Testis (tissue), 3 donors: ENCODE results near the gene CARD9. TPM values are rescaled to one million over a fixed set of nuclear protein-coding genes. Genes with fewer than 3 reads are reported as not detected.

Experiments used
- DNase-seq: peaks from one replicate; pipeline ENCODE4 v3.0.0-alpha.2; 2019
- H3K27ac ChIP-seq, 2 donors: fragments of 200-600 bp; sonication (generic); one replicate each; pipeline ENCODE4 v1.5.1; 2019
- H3K27me3 ChIP-seq: fragments of 200-600 bp; sonication (generic); one replicate; pipeline ENCODE4 v1.5.1; 2019
- H3K36me3 ChIP-seq: fragments of 200-600 bp; sonication (generic); one replicate; pipeline ENCODE4 v1.5.1; 2017; ENCODE audit warnings: low read depth; ENCODE audit errors: missing control alignments
- H3K4me1 ChIP-seq: fragments of 200-600 bp; sonication (generic); one replicate; pipeline ENCODE4 v1.5.1; 2019
- H3K4me3 ChIP-seq, 2 donors: fragments of 200-600 bp; sonication (generic); one replicate each; pipeline ENCODE4 v1.5.1; 2017 to 2019
- H3K9me3 ChIP-seq: fragments of 200-600 bp; sonication (generic); one replicate; pipeline ENCODE4 v1.5.1; 2017
- POLR2A ChIP-seq: fragments of 450-650 bp; IDR thresholded peaks from one replicate; pipeline ENCODE4 v1.6.1; 2017; ENCODE audit warnings: antibody characterized with exemption, mild to moderate bottlenecking, moderate library complexity
- WGBS, 2 donors: methylation state at CpG; one replicate each; pipeline ENCODE4 v1.1.5; 2018; 5-methylcytosine and 5-hydroxymethylcytosine counted together
- intact Hi-C: fragments of 100-400 bp; cut with DNase I; formaldehyde crosslinking; loops from one replicate; pipeline ENCODE4 v1.15.1; 2023; ENCODE audit warnings: low total_unique reads
- polyA plus RNA-seq: library from polyadenylated mRNA; stranded (reverse); fragments of 350-450 nt; fragmentation: Illumina TruSeq; extraction: RNeasy Lipid Tissue Mini Kit (QIAGEN cat#74804); gene quantifications from one replicate; pipeline ENCODE4 v1.2.3, GENCODE V29; 2014; ENCODE audit warnings: low read depth, low replicate concordance; ENCODE audit not compliant: insufficient read depth
- total RNA-seq, 2 donors: library from RNA; depleted of rRNA; stranded (reverse); fragments of >200 nt; gene quantifications; one replicate each; pipeline ENCODE4 v1.2.3, GENCODE V29; 2016
- TF ChIP-seq, protein P1 (sequence below), 3 experiments: fragments of 450-650 bp in 2 of 3; fragments of 200-600 bp in 1 of 3; sonication (generic) in 1 of 3; IDR thresholded peaks; one replicate each; pipeline ENCODE4 v1.5.1; 2016 to 2019; ENCODE audit warnings: antibody characterized with exemption in 3 of 3, mild to moderate bottlenecking in 2 of 3, moderate library complexity in 1 of 3

CARD9 gene
- total and polyA plus RNA-seq, 3 donors from 2014 or later = 1.8 to 3.7 (median 3.5) TPM

DNA sequence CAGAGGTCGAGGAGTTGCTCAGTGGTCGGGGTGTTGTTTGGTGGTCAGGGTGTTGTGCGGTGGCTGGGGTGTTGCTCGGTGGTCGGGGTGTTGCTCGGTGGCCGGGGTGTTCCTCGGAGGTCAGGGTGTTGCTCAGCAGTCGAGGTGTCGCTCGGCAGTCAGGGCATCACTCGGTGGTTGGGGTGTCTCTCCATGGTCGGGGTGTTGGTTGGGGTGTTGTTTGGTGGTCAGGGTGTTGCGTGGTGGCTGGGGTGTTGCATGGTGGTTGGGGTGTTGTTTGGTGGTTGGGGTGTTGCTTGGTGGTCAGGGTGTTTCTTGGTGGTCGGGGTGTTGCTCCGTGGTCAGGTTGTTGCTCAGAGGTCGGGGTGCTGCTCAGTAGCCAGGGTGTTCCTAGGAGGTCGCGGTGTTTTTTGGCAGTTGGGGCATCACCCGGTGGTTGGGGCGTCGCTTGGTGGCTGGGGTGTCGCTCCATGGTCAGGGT, 57.2 kb downstream of the CARD9 start:
- Histone ChIP-seq H3K9me3 (no peaks in the 10 kb centered on the region), H3K36me3 (no peaks in the 10 kb centered on the region), H3K27ac (no peak overlapping the region), H3K27me3 (no peaks in the 10 kb centered on the region), H3K4me1 (no peaks in the 10 kb centered on the region), H3K4me3 (no peak overlapping the region)
- 93 to 95% methylated on average over 12 to 23 of the region's 23 CpGs for WGBS, 2 donors
- no peak for DNase-seq
- intact Hi-C loops = no loop called here
- TF ChIP-seq, protein P1, sequence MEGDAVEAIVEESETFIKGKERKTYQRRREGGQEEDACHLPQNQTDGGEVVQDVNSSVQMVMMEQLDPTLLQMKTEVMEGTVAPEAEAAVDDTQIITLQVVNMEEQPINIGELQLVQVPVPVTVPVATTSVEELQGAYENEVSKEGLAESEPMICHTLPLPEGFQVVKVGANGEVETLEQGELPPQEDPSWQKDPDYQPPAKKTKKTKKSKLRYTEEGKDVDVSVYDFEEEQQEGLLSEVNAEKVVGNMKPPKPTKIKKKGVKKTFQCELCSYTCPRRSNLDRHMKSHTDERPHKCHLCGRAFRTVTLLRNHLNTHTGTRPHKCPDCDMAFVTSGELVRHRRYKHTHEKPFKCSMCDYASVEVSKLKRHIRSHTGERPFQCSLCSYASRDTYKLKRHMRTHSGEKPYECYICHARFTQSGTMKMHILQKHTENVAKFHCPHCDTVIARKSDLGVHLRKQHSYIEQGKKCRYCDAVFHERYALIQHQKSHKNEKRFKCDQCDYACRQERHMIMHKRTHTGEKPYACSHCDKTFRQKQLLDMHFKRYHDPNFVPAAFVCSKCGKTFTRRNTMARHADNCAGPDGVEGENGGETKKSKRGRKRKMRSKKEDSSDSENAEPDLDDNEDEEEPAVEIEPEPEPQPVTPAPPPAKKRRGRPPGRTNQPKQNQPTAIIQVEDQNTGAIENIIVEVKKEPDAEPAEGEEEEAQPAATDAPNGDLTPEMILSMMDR (IDR thresholded peaks at IDR 0.05) = no peak
- TF ChIP-seq POLR2A = no peak

DNA sequence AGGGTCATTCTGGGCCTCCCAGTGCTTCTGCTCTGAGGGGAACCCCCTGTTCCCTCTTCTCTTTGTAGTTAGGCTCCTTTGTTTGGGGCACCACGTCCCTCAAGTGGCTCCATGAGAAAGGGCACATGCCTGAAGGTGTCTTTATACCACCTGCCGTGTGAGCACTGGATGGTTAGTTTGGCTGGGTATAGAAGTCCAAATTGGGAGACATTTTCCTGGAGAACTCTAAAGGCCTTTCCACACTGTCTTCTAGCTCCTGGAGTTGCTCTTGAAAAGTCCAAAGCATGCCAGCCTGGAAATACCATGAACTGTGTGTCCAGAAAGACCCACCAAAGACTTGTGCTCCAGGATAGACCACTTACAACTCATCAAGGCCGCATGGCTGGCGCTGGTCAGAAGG, 58.5 kb downstream of the CARD9 start:
- DNase-seq = no peak
- H3K4me1 ChIP-seq = no peaks in the 10 kb centered on the region
- no peak overlapping the region for H3K27ac ChIP-seq
- H3K36me3 ChIP-seq = no peaks in the 10 kb centered on the region
- TF ChIP-seq, protein P1 (IDR thresholded peaks at IDR 0.05) = no peak
- TF ChIP-seq POLR2A = no peak
- intact Hi-C loops = no loop called here
- H3K27me3 ChIP-seq = no peaks in the 10 kb centered on the region
- 90 to 98% methylated on average over 4 of the region's 4 CpGs for WGBS, 2 donors
- H3K9me3 ChIP-seq = no peaks in the 10 kb centered on the region
- H3K4me3 ChIP-seq = no peak overlapping the region

DNA sequence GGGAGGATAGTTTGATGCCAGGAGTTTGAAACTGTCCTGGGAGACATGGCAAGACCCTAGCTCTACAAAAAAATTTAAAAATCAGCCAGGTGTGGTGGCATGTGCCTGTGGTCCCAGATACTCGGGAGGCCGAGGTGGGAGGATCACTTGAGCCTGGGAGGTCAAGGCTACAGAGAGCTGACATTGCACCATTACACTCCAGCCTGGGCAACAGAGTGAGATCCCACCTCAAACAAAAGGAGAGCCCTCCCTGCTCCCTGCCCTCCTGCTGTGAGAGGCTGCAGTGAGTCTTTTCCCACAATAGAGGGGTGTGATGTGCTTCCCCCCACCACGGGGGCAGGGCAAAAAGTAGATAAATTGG, 59.4 kb downstream of the CARD9 start:
- intact Hi-C loops = no loop called here
- no peaks in the 10 kb centered on the region for H3K27me3 ChIP-seq
- no peak overlapping the region for H3K27ac ChIP-seq
- H3K36me3 ChIP-seq = no peaks in the 10 kb centered on the region
- no peak for DNase-seq
- H3K4me1 ChIP-seq = no peaks in the 10 kb centered on the region
- no peak for TF ChIP-seq POLR2A
- TF ChIP-seq, protein P1 (IDR thresholded peaks at IDR 0.05) = no peak
- no peak overlapping the region for H3K4me3 ChIP-seq
- H3K9me3 ChIP-seq = no peaks in the 10 kb centered on the region
- WGBS, 2 donors = 81 to 85% methylated on average over 3 of the region's 3 CpGs

Other genes with a start within 250 kb of the CARD9 start
- gene LHX3, start 168.5 kb downstream of the CARD9 start, total RNA-seq = under 1 TPM; 0.55 to 0.62 TPM
- gene LHX3, start 168.5 kb downstream of the CARD9 start, polyA plus RNA-seq = not detected
- gene QSOX2, start 127.9 kb downstream of the CARD9 start, total RNA-seq = 10 to 100 TPM; 22.1 to 23.3 TPM
- 22.6 TPM for gene QSOX2, start 127.9 kb downstream of the CARD9 start, polyA plus RNA-seq
- 10 to 100 TPM; 13.8 to 61.5 TPM for gene CCDC187, start 69.6 kb downstream of the CARD9 start, total RNA-seq
- 33.4 TPM for gene CCDC187, start 69.6 kb downstream of the CARD9 start, polyA plus RNA-seq
- 100 to 1,000 TPM in 1 of 2 donors, 10 to 100 TPM in 1; 84.4 to 101 TPM for gene GPSM1, start 46.1 kb downstream of the CARD9 start, total RNA-seq
- gene GPSM1, start 46.1 kb downstream of the CARD9 start, polyA plus RNA-seq = 33.5 TPM
- 10 to 100 TPM; 48.2 to 51.1 TPM for gene DNLZ, start 9.9 kb downstream of the CARD9 start, total RNA-seq
- 14.0 TPM for gene DNLZ, start 9.9 kb downstream of the CARD9 start, polyA plus RNA-seq
- gene SNAPC4, start 26.5 kb upstream of the CARD9 start, total RNA-seq = 10 to 100 TPM; 29.5 to 35.9 TPM
- gene SNAPC4, start 26.5 kb upstream of the CARD9 start, polyA plus RNA-seq = 21.2 TPM
- 10 to 100 TPM; 61.7 to 64.3 TPM for gene ENTR1, start 36.9 kb upstream of the CARD9 start, total RNA-seq
- 69.1 TPM for gene ENTR1, start 36.9 kb upstream of the CARD9 start, polyA plus RNA-seq
- 10 to 100 TPM; 66.7 to 69.8 TPM for gene PMPCA, start 37.0 kb upstream of the CARD9 start, total RNA-seq
- 78.4 TPM for gene PMPCA, start 37.0 kb upstream of the CARD9 start, polyA plus RNA-seq
- 10 to 100 TPM; 32.2 to 38.0 TPM for gene INPP5E, start 66.2 kb upstream of the CARD9 start, total RNA-seq
- gene INPP5E, start 66.2 kb upstream of the CARD9 start, polyA plus RNA-seq = 22.1 TPM
- gene SEC16A, start 109.4 kb upstream of the CARD9 start, total RNA-seq = 100 to 1,000 TPM in 1 of 2 donors, 10 to 100 TPM in 1; 90.4 to 103 TPM
- 67.8 TPM for gene SEC16A, start 109.4 kb upstream of the CARD9 start, polyA plus RNA-seq
- 10 to 100 TPM; 32.4 to 34.1 TPM for gene NOTCH1, start 172.4 kb upstream of the CARD9 start, total RNA-seq
- gene NOTCH1, start 172.4 kb upstream of the CARD9 start, polyA plus RNA-seq = 7.2 TPM